IMR-90 (cell line): Measurements from ENCODE around the gene FOXO6. TPM values are rescaled to one million over a fixed set of nuclear protein-coding genes. Genes with fewer than 3 reads are reported as not detected.

ENCODE experiments used
- ATAC-seq: fragments of 200-7000 bp; cut with Tn5 transposase; 2 replicates; pipeline ENCODE4 v1.9.1; 2020; ENCODE audit warnings: low read depth, mild to moderate bottlenecking, moderate library complexity
- BruUV-seq: library from RNA; stranded (reverse); fragments of 400-500 nt; replicated peaks from 2 replicates; lab custom pipeline; 2021; lab: Mats Ljungman, UMichigan
- CTCF ChIA-PET: fragments of 300-600 bp; formaldehyde crosslinking; extraction: SDS; loops from one replicate; lab custom pipeline; 2021; ENCODE audit warnings: antibody characterized with exemption; lab: Yijun Ruan, JAX
- POLR2A ChIA-PET: fragments of 300-600 bp; sonication (Branson Sonifier 250); formaldehyde crosslinking; loops from one replicate; lab custom pipeline; 2022; ENCODE audit warnings: antibody characterized with exemption; ENCODE audit not compliant: unreplicated experiment; lab: Charles Lee
- DNase-seq: peaks from one replicate; pipeline ENCODE4 v3.0.0; 2013
- H2AFZ ChIP-seq: replicated peaks from 2 replicates; pipeline ENCODE3; 2013; ENCODE audit warnings: low read length, mild to moderate bottlenecking; ENCODE audit not compliant: poor library complexity
- H2AK5ac ChIP-seq: 2 replicates; pipeline ENCODE4 v1.6.1; 2013; ENCODE audit warnings: low read depth, low read length, inconsistent platforms
- H2AK9ac ChIP-seq: replicated peaks from 2 replicates; pipeline ENCODE3; 2013; ENCODE audit warnings: mild to moderate bottlenecking, low read depth, low read length, moderate library complexity; ENCODE audit not compliant: poor library complexity
- H2BK120ac ChIP-seq: 2 replicates; pipeline ENCODE4 v1.6.1; 2013; ENCODE audit warnings: low read depth, low read length, inconsistent platforms
- H2BK15ac ChIP-seq: 3 replicates; pipeline ENCODE4 v1.6.1; 2013; ENCODE audit warnings: low read depth, low read length, inconsistent platforms
- H2BK20ac ChIP-seq: 2 replicates; pipeline ENCODE4 v1.6.1; 2013; ENCODE audit warnings: low read depth, mild to moderate bottlenecking, inconsistent platforms, low read length, moderate library complexity
- H2BK5ac ChIP-seq: 2 replicates; pipeline ENCODE4 v1.6.1; 2013; ENCODE audit warnings: mild to moderate bottlenecking, low read depth, low read length, inconsistent platforms; ENCODE audit not compliant: poor library complexity, severe bottlenecking
- H3K14ac ChIP-seq: replicated peaks from 2 replicates; pipeline ENCODE4 v1.6.1; 2013; ENCODE audit warnings: low read depth, low read length, inconsistent platforms
- H3K18ac ChIP-seq: 2 replicates; pipeline ENCODE4 v1.6.1; 2013; ENCODE audit warnings: low read depth, low read length, control low read depth
- H3K23ac ChIP-seq: 2 replicates; pipeline ENCODE4 v1.6.1; 2013; ENCODE audit warnings: low read depth, low read length, inconsistent platforms
- H3K27ac ChIP-seq: 2 replicates; pipeline ENCODE4 v1.5.1; 2013; ENCODE audit warnings: mild to moderate bottlenecking, control low read depth, low read length; ENCODE audit not compliant: insufficient read depth
- H3K27me3 ChIP-seq: 2 replicates; pipeline ENCODE4 v1.6.1; 2013; ENCODE audit warnings: low read length; ENCODE audit not compliant: control insufficient read depth, insufficient read depth
- H3K36me3 ChIP-seq: 2 replicates; pipeline ENCODE4 v1.6.1; 2013; ENCODE audit warnings: low read length, mixed read lengths; ENCODE audit not compliant: control insufficient read depth, insufficient read depth
- H3K4ac ChIP-seq: 2 replicates; pipeline ENCODE4 v1.6.1; 2013; ENCODE audit warnings: low read depth, low read length, inconsistent platforms
- H3K4me1 ChIP-seq: 2 replicates; pipeline ENCODE4 v1.6.1; 2013; ENCODE audit warnings: low read length, mixed read lengths; ENCODE audit not compliant: control insufficient read depth, insufficient read depth
- H3K4me2 ChIP-seq: 2 replicates; pipeline ENCODE4 v1.6.1; 2013; ENCODE audit warnings: low read depth, mild to moderate bottlenecking, control low read depth, low read length, moderate library complexity
- H3K4me3 ChIP-seq: 2 replicates; pipeline ENCODE4 v1.5.1; 2013; ENCODE audit warnings: low read depth, mild to moderate bottlenecking, control low read depth, low read length, moderate library complexity; ENCODE audit not compliant: insufficient read depth
- H3K56ac ChIP-seq: 2 replicates; pipeline ENCODE4 v1.6.1; 2013; ENCODE audit warnings: low read length, inconsistent platforms; ENCODE audit not compliant: insufficient read depth; ENCODE audit errors: extremely low read depth
- H3K79me1 ChIP-seq, 2 experiments: 2 replicates each; pipeline ENCODE4 v1.6.1; 2013; ENCODE audit warnings: low read length in 2 of 2, inconsistent platforms in 1 of 2, low read depth in 1 of 2
- H3K9ac ChIP-seq: 2 replicates; pipeline ENCODE4 v1.6.1; 2013; ENCODE audit warnings: low read depth, low read length, control low read depth
- H3K9me1 ChIP-seq: 2 replicates; pipeline ENCODE4 v1.6.1; 2013; ENCODE audit warnings: low read length, inconsistent platforms; ENCODE audit not compliant: insufficient read depth
- H3K9me3 ChIP-seq: 2 replicates; pipeline ENCODE4 v1.6.1; 2013; ENCODE audit warnings: low read length; ENCODE audit not compliant: control insufficient read depth, insufficient read depth
- H4K20me1 ChIP-seq: 2 replicates; pipeline ENCODE4 v1.6.1; 2013; ENCODE audit warnings: low read length, inconsistent platforms; ENCODE audit not compliant: insufficient read depth
- H4K5ac ChIP-seq: 2 replicates; pipeline ENCODE4 v1.6.1; 2013; ENCODE audit warnings: mild to moderate bottlenecking, low read depth, low read length, control low read depth
- H4K8ac ChIP-seq, 2 experiments: 2 replicates each; pipeline ENCODE4 v1.6.1; 2013; ENCODE audit warnings: low read depth in 2 of 2, low read length in 2 of 2, control low read depth in 1 of 2, inconsistent platforms in 1 of 2
- H4K91ac ChIP-seq: 2 replicates; pipeline ENCODE4 v1.6.1; 2013; ENCODE audit warnings: low read depth, low read length, inconsistent platforms; ENCODE audit not compliant: insufficient read depth
- RAD21 ChIP-seq: IDR thresholded peaks from 2 replicates; pipeline ENCODE4 v1.6.1; 2012; ENCODE audit warnings: low read length, improper control_type of control experiment
- WGBS, 2 experiments: methylation state at CpG; one replicate each; pipeline versions ENCODE4 v1.1.5 to v1.1.7; 2013; ENCODE audit warnings: missing lambda C conversion rate in 2 of 2; ENCODE audit not compliant: insufficient read length in 1 of 2; ENCODE audit errors: extremely low coverage in 2 of 2; 5-methylcytosine and 5-hydroxymethylcytosine counted together
- dilution Hi-C: fragments of 300-500 bp; cut with HindIII; formaldehyde crosslinking; loops from one replicate; pipeline ENCODE4 v1.14.3; 2018; ENCODE audit warnings: low sequenced_read_pairs; ENCODE audit not compliant: unreplicated experiment
- in situ Hi-C: fragments of 300-500 bp; cut with MboI; formaldehyde crosslinking; loops from 3 replicates; pipeline ENCODE4 v1.14.3; 2019; ENCODE audit warnings: low sequenced_read_pairs, inconsistent platforms, mixed read lengths
- intact Hi-C: fragments of 100-400 bp; cut with micrococcal nuclease; formaldehyde crosslinking; loops from 2 replicates; pipeline ENCODE4 v1.10.0; 2022
- polyA plus RNA-seq, 3 experiments: library from polyadenylated mRNA; depleted of rRNA; stranded (reverse); fragments of >200 nt; gene quantifications; 2 replicates each; pipeline ENCODE4 v1.2.3, GENCODE V29; 2012; ENCODE audit warnings: low replicate concordance in 1 of 3
- total RNA-seq: library from RNA; depleted of rRNA; stranded (reverse); fragments of >200 nt; gene quantifications from 2 replicates; pipeline ENCODE4 v1.2.3, GENCODE V29; 2012

The FOXO6 gene
- total and polyA plus RNA-seq, 2 of the 4 experiments (the other 2 are of a cell fraction): not detected

GRCh38 chr1:41371630-41372599, 10.7 kb downstream of the FOXO6 start:
- Histone ChIP-seq H3K4me3 (no peak overlapping the region), H2BK120ac (no peak overlapping the region), H3K27ac (no peak overlapping the region), H4K20me1 (no peaks in the 10 kb centered on the region), H3K9ac (no peak overlapping the region), H3K4me2 (no peak overlapping the region), H3K4me1 (no peaks in the 10 kb centered on the region), H2BK15ac (no peak overlapping the region), H3K79me1 (no peaks in the 10 kb centered on the region), H4K91ac (no peak overlapping the region), H3K9me3 (no peaks in the 10 kb centered on the region), H3K56ac (no peak overlapping the region), H3K4ac (no peak overlapping the region), H3K36me3 (no peaks in the 10 kb centered on the region), H4K8ac (no peak overlapping the region), H3K27me3 (peaks cover 63% of the 10 kb centered on the region), H4K5ac (no peak overlapping the region), H2AK9ac (no peak overlapping the region), H2BK5ac (no peak overlapping the region), H3K23ac (no peak overlapping the region), H3K9me1 (no peaks in the 10 kb centered on the region; the same call in 1 of the 2 replicates), H2AFZ (no peak overlapping the region), H3K14ac (no peak overlapping the region), H2AK5ac (no peak overlapping the region), H2BK20ac (no peak overlapping the region), H3K18ac (no peak overlapping the region)
- ATAC-seq (no peak; the same call in 1 of the 2 replicates), DNase-seq (no peak)
- ChIA-PET POLR2A (no interaction called here), CTCF (no interaction called here)
- no peak for TF ChIP-seq RAD21
- dilution Hi-C loops (no loop called here), in situ Hi-C loops (no loop called here), intact Hi-C loops (no loop called here)
- WGBS, 2 experiments: 0% methylated on average over 1 of the region's 7 CpGs; no CpG with 5 or more reads in 1 of the 2 experiments
- no TSS peak for BruUV-seq
